ENCODE data around the gene ANKRD23. TPM values are rescaled to one million over a fixed set of nuclear protein-coding genes. Genes with fewer than 3 reads are reported as not detected.
A peak's percentile ranks its signal among the peaks of the same experiment; 100 is the strongest.

Gene ANKRD23
- total and polyA plus RNA-seq, 2 of the 13 experiments (the other 11 are each of a cell fraction or from before 2014, with no cell fraction given), result 1.5 to 1.6 TPM

DNA sequence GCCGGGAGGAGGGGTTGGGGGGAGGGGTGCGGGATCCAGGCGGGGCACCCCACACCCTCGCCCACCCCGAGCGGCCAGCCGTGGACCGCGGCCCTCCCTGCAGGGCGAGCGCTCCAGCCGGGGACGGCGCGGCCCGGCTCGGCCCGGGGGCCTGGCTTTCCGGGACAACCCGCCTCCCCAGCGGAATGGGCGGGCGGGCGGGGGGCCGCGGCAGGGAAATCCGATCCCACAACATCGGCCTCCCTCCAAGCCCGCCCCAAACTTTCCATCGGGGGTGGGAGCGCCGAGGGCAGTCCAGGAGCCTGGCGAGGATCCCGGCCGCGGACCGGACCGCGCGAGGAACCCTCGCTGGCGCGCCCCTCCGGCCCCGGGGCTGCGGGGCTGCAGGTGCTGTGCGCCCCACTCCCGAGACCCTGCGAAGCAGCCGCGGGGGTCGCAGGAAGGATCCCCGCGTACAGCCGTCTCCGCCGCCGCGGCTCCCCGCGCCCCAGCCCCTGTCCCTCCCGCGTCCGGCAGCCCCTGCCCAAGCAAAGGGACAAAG lies 25.5 kb upstream of the ANKRD23 start (continued):
- TF ChIP-seq ZNF343 (CRISPR knock-in tag; IDR thresholded peaks at IDR 0.05) (0 out of 2 replicates have a peak, but pooled peaks have one; percentile 32), ZNF484 (CRISPR knock-in tag; IDR thresholded peaks at IDR 0.05; ENCODE audit: borderline replicate concordance, low read depth) (no peak), ZNF883 (CRISPR knock-in tag; IDR thresholded peaks at IDR 0.05; ENCODE audit: not compliant biosample characterization) (no peak), ZNF788 (CRISPR knock-in tag; IDR thresholded peaks at IDR 0.05; ENCODE audit: borderline replicate concordance) (no peak), REPIN1 (CRISPR knock-in tag; IDR thresholded peaks at IDR 0.05; ENCODE audit: borderline replicate concordance, low read depth) (no peak), RERE (CRISPR knock-in tag; IDR thresholded peaks at IDR 0.05; ENCODE audit: low read depth) (no peak), ZSCAN31 (CRISPR knock-in tag; IDR thresholded peaks at IDR 0.05; ENCODE audit: low read depth) (no peak), REST (IDR thresholded peaks at IDR 0.05; ENCODE audit: borderline replicate concordance in 1 of 2, low read depth in 1 of 2, low read length in 2 of 2) (no peak)
- TF ChIP-seq, protein P1, sequence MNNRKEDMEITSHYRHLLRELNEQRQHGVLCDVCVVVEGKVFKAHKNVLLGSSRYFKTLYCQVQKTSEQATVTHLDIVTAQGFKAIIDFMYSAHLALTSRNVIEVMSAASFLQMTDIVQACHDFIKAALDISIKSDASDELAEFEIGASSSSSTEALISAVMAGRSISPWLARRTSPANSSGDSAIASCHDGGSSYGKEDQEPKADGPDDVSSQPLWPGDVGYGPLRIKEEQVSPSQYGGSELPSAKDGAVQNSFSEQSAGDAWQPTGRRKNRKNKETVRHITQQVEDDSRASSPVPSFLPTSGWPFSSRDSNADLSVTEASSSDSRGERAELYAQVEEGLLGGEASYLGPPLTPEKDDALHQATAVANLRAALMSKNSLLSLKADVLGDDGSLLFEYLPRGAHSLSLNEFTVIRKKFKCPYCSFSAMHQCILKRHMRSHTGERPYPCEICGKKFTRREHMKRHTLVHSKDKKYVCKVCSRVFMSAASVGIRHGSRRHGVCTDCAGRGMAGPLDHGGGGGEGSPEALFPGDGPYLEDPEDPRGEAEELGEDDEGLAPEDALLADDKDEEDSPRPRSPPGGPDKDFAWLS (CRISPR knock-in tag; IDR thresholded peaks at IDR 0.05; ENCODE audit: borderline replicate concordance), result no peak
- TF ChIP-seq, protein P2, sequence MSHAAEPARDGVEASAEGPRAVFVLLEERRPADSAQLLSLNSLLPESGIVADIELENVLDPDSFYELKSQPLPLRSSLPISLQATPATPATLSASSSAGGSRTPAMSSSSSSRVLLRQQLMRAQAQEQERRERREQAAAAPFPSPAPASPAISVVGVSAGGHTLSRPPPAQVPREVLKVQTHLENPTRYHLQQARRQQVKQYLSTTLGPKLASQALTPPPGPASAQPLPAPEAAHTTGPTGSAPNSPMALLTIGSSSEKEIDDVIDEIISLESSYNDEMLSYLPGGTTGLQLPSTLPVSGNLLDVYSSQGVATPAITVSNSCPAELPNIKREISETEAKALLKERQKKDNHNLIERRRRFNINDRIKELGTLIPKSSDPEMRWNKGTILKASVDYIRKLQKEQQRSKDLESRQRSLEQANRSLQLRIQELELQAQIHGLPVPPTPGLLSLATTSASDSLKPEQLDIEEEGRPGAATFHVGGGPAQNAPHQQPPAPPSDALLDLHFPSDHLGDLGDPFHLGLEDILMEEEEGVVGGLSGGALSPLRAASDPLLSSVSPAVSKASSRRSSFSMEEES (CRISPR knock-in tag; IDR thresholded peaks at IDR 0.05), result no peak
- TF ChIP-seq, protein P3, sequence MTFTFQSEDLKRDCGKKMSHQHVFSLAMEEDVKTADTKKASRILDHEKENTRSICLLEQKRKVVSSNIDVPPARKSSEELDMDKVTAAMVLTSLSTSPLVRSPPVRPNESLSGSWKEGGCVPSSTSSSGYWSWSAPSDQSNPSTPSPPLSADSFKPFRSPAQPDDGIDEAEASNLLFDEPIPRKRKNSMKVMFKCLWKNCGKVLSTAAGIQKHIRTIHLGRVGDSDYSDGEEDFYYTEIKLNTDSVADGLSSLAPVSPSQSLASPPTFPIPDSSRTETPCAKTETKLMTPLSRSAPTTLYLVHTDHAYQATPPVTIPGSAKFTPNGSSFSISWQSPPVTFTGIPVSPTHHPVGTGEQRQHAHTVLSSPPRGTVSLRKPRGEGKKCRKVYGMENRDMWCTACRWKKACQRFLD (CRISPR knock-in tag; IDR thresholded peaks at IDR 0.05; ENCODE audit: borderline replicate concordance), result no peak
- TF ChIP-seq, protein P4, sequence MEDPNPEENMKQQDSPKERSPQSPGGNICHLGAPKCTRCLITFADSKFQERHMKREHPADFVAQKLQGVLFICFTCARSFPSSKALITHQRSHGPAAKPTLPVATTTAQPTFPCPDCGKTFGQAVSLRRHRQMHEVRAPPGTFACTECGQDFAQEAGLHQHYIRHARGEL (CRISPR knock-in tag; IDR thresholded peaks at IDR 0.05), result no peak
- TF ChIP-seq, protein P5, sequence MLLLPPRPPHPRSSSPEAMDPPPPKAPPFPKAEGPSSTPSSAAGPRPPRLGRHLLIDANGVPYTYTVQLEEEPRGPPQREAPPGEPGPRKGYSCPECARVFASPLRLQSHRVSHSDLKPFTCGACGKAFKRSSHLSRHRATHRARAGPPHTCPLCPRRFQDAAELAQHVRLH (CRISPR knock-in tag; IDR thresholded peaks at IDR 0.05; ENCODE audit: borderline replicate concordance, low read depth), result no peak

Measured in HepG2 (cell line).